Aorta (tissue), 5 donors: Measurements from ENCODE around the gene BORCS6. TPM values are rescaled to one million over a fixed set of nuclear protein-coding genes. Genes with fewer than 3 reads are reported as not detected.

Experiments
- ATAC-seq: fragments of 200-7000 bp; cut with Tn5 transposase; one replicate; pipeline ENCODE4 v1.9.1; 2022; ENCODE audit warnings: moderate library complexity; ENCODE audit not compliant: low FRiP score
- DNase-seq, 2 donors: peaks; one replicate each; pipeline ENCODE4 v3.0.0-alpha.2; 2020
- H3K27ac ChIP-seq, 2 donors: one replicate each; pipeline ENCODE4 v1.5.1; 2013; ENCODE audit warnings: low read length in 2 of 2, mild to moderate bottlenecking in 2 of 2, moderate library complexity in 2 of 2, control low read depth in 1 of 2, inconsistent platforms in 1 of 2, low read depth in 1 of 2
- H3K27me3 ChIP-seq, 2 donors: one replicate each; pipeline ENCODE4 v1.6.1; 2013; ENCODE audit warnings: control low read depth in 1 of 2, low read length in 1 of 2, mild to moderate bottlenecking in 1 of 2, moderate library complexity in 1 of 2; ENCODE audit not compliant: insufficient read depth in 2 of 2, control insufficient read depth in 1 of 2
- H3K36me3 ChIP-seq, 2 donors: one replicate each; pipeline ENCODE4 v1.6.1; 2013; ENCODE audit warnings: control low read depth in 1 of 2, low read length in 1 of 2, mild to moderate bottlenecking in 1 of 2; ENCODE audit not compliant: insufficient read depth in 2 of 2, control insufficient read depth in 1 of 2
- H3K4me1 ChIP-seq, 2 donors: one replicate each; pipeline ENCODE4 v1.6.1; 2013; ENCODE audit warnings: low read length in 2 of 2, control low read depth in 1 of 2, mild to moderate bottlenecking in 1 of 2, moderate library complexity in 1 of 2; ENCODE audit not compliant: insufficient read depth in 2 of 2, control insufficient read depth in 1 of 2
- H3K4me3 ChIP-seq, 2 donors: one replicate each; pipeline ENCODE4 v1.5.1; 2013; ENCODE audit warnings: low read length in 2 of 2, control low read depth in 1 of 2, mild to moderate bottlenecking in 1 of 2
- H3K9me3 ChIP-seq: one replicate; pipeline ENCODE4 v1.6.1; 2013; ENCODE audit warnings: mild to moderate bottlenecking, low read length; ENCODE audit not compliant: control insufficient read depth
- WGBS, 2 donors: extraction: QIAGEN DNeasy Blood & Tissue Kit; methylation state at CpG; one replicate each; pipeline ENCODE4 v1.1.7; 2013; 5-methylcytosine and 5-hydroxymethylcytosine counted together
- intact Hi-C, 2 donors: fragments of 100-400 bp; cut with DNase I; formaldehyde crosslinking; loops; one replicate each; pipeline versions ENCODE4 v1.14.2 to v1.15.0; 2022
- long read RNA-seq, 2 donors: library from polyadenylated mRNA; unstranded; transcript quantifications; one replicate each; pipeline ENCODE4 v2.0.0, GENCODE V29; 2020 to 2021
- polyA plus RNA-seq, 2 donors: library from polyadenylated mRNA; stranded (reverse); fragments of 200-250 nt; gene quantifications; one replicate each; pipeline ENCODE4 v1.2.3, GENCODE V29; 2013
- total RNA-seq, 2 donors: library from RNA; stranded (reverse); fragmentation: NEBNext Ultra II Directional; extraction: Animal tissue kit (Norgen Biotek cat#: 25700); gene quantifications; one replicate each; pipeline ENCODE4 v1.2.1, GENCODE V29; 2021
- donor health status: healthy with polysubstance abuse.
- donor health status: Bipolar disorder and iron deficiency.
- donor health status: DM: no; HTN: no; CAD: no.
- donor health status: DM: no; HTN: no; CAD: no.
- donor health status: DM: yes; HTN: yes; CAD: no.

The BORCS6 gene
- total RNA-seq (1 to 10 TPM; 5.2 to 8.0 TPM), polyA plus RNA-seq (1 to 10 TPM; 6.4 to 9.4 TPM)
- long read RNA-seq, donor 1, transcript BORCS6-201 (1 exons, 2,575 nt): major isoform, 101 of 101 reads
- long read RNA-seq, donor 1, partial matches to known transcripts: 0 of 101 reads
- long read RNA-seq, donor 1, other reads (novel, unspliced or antisense): 0 of 101 reads
- long read RNA-seq, donor 2, transcript BORCS6-201 (1 exons, 2,575 nt): major isoform, 12 of 12 reads
- long read RNA-seq, donor 2, partial matches to known transcripts: 0 of 12 reads
- long read RNA-seq, donor 2, other reads (novel, unspliced or antisense): 0 of 12 reads

- Histone ChIP-seq H3K9me3 (no peaks in the 10 kb centered on the region), H3K27me3 (no peaks in the 10 kb centered on the region), H3K27ac (peak within 1 kb of the TSS; percentile 51 to 93), H3K4me1 (no peaks in the 10 kb centered on the region), H3K4me3 (peak within 1 kb of the TSS; percentile 73 to 77), H3K36me3 (no peaks in the 10 kb centered on the region)
- ATAC-seq: peak; percentile 81
- peak; percentile 98 to 99 for DNase-seq
- intact Hi-C loops: no loop called here
- 1% methylated on average over 70 of the region's 70 CpGs for WGBS, 2 donors
These were observed at the start of gene BORCS6 for GRCh38 chr17:8189711-8190477. BORCS6 (minus strand) TSS chr17:8190180; CDS start chr17:8190140, 40 bp downstream.

- H3K4me1 ChIP-seq: no peaks in the 10 kb centered on the region
- no peak overlapping the region for H3K27ac ChIP-seq
- WGBS, 2 donors: 84 to 85% methylated on average over 4 of the region's 4 CpGs
- H3K27me3 ChIP-seq: no peaks in the 10 kb centered on the region
- DNase-seq: no peak
- no peak for ATAC-seq
- peaks cover 4 to 14% of the 10 kb centered on the region in 2 donors for H3K36me3 ChIP-seq
- H3K4me3 ChIP-seq: no peak overlapping the region
- intact Hi-C loops: no loop called here
- no peaks in the 10 kb centered on the region for H3K9me3 ChIP-seq
These were observed 47.9 kb upstream of the BORCS6 start for GRCh38 chr17:8237886-8238285.

- no peak for DNase-seq
- Histone ChIP-seq H3K27ac (no peak overlapping the region), H3K27me3 (no peaks in the 10 kb centered on the region), H3K9me3 (no peaks in the 10 kb centered on the region), H3K4me1 (no peaks in the 10 kb centered on the region), H3K36me3 (peaks cover 4 to 16% of the 10 kb centered on the region in 2 donors), H3K4me3 (no peak overlapping the region)
- ATAC-seq: no peak
- 90 to 91% methylated on average over 7 of the region's 7 CpGs for WGBS, 2 donors
- intact Hi-C loops: no loop called here
These were observed 47.2 kb upstream of the BORCS6 start for GRCh38 chr17:8237175-8237574.

- ATAC-seq (no peak), DNase-seq (no peak)
- Histone ChIP-seq H3K4me1 (no peaks in the 10 kb centered on the region), H3K9me3 (no peaks in the 10 kb centered on the region), H3K36me3 (peaks cover 4 to 16% of the 10 kb centered on the region in 2 donors), H3K4me3 (no peak overlapping the region), H3K27me3 (no peaks in the 10 kb centered on the region), H3K27ac (no peak overlapping the region)
- intact Hi-C loops: no loop called here
- 93 to 97% methylated on average over 7 of the region's 7 CpGs for WGBS, 2 donors
These were observed 45.7 kb upstream of the BORCS6 start for GRCh38 chr17:8235676-8236075.

- no peak overlapping the region for H3K4me3 ChIP-seq
- H3K36me3 ChIP-seq: peaks cover 4 to 17% of the 10 kb centered on the region in 2 donors
- WGBS, 2 donors: 90 to 93% methylated on average over 21 of the region's 21 CpGs
- H3K9me3 ChIP-seq: no peaks in the 10 kb centered on the region
- no peak for DNase-seq
- H3K27me3 ChIP-seq: no peaks in the 10 kb centered on the region
- no peak overlapping the region for H3K27ac ChIP-seq
- no peak for ATAC-seq
- intact Hi-C loops: no loop called here
- no peaks in the 10 kb centered on the region for H3K4me1 ChIP-seq
These were observed 44.6 kb upstream of the BORCS6 start for GRCh38 chr17:8234361-8235270.

GRCh38 chr17:8231701-8232100, 41.7 kb upstream of the BORCS6 start:
- Histone ChIP-seq H3K27me3 (no peaks in the 10 kb centered on the region), H3K4me3 (no peak overlapping the region), H3K27ac (no peak overlapping the region), H3K4me1 (no peaks in the 10 kb centered on the region), H3K9me3 (no peaks in the 10 kb centered on the region), H3K36me3 (peaks cover 0 to 14% of the 10 kb centered on the region in 2 donors)
- intact Hi-C loops: no loop called here
- DNase-seq: peak in 1 of 2 donors; percentile 55
- 95 to 98% methylated on average over 10 of the region's 10 CpGs for WGBS, 2 donors
- no peak for ATAC-seq

GRCh38 chr17:8227238-8227581, 37.2 kb upstream of the BORCS6 start:
- ATAC-seq (no peak), DNase-seq (no peak)
- 88 to 89% methylated on average over 4 of the region's 4 CpGs for WGBS, 2 donors
- no peak overlapping the region for H3K27ac ChIP-seq
- H3K4me3 ChIP-seq: no peak overlapping the region
- H3K4me1 ChIP-seq: no peaks in the 10 kb centered on the region
- H3K36me3 ChIP-seq: peaks cover 0 to 1% of the 10 kb centered on the region in 2 donors
- no peaks in the 10 kb centered on the region for H3K27me3 ChIP-seq
- no peaks in the 10 kb centered on the region for H3K9me3 ChIP-seq
- intact Hi-C loops: no loop called here

- intact Hi-C loops: no loop called here
- no peaks in the 10 kb centered on the region for H3K4me1 ChIP-seq
- no peaks in the 10 kb centered on the region for H3K9me3 ChIP-seq
- DNase-seq (peak; percentile 81 to 85), ATAC-seq (peak; percentile 36)
- no peaks in the 10 kb centered on the region for H3K27me3 ChIP-seq
- no peak overlapping the region for H3K4me3 ChIP-seq
- WGBS, 2 donors: 13 to 19% methylated on average over 32 of the region's 32 CpGs
- peaks cover 0 to 1% of the 10 kb centered on the region in 2 donors for H3K36me3 ChIP-seq
- H3K27ac ChIP-seq: no peak overlapping the region
These were observed 36.7 kb upstream of the BORCS6 start for GRCh38 chr17:8226536-8227237.
